Adipocyte (in vitro differentiated cells): ENCODE results near the gene MED27.

Source experiments
- DNase-seq: peaks from one replicate; pipeline ENCODE4 v3.0.0-alpha.2; 2015; ENCODE audit warnings: low read depth
- H3K27me3 ChIP-seq: replicated peaks from 2 replicates; pipeline ENCODE4 v1.7.0; 2013; ENCODE audit warnings: mild to moderate bottlenecking, low read length, moderate library complexity; ENCODE audit not compliant: control insufficient read depth, insufficient read depth
- H3K36me3 ChIP-seq: 2 replicates; pipeline ENCODE4 v1.7.0; 2013; ENCODE audit warnings: low read length, mild to moderate bottlenecking, moderate library complexity; ENCODE audit not compliant: control insufficient read depth, insufficient read depth, severe bottlenecking
- H3K4me1 ChIP-seq: 2 replicates; pipeline ENCODE4 v1.7.0; 2013; ENCODE audit warnings: mild to moderate bottlenecking, low read length, moderate library complexity; ENCODE audit not compliant: control insufficient read depth, insufficient read depth
- H3K4me3 ChIP-seq: 2 replicates; pipeline ENCODE4 v1.7.0; 2013; ENCODE audit warnings: mild to moderate bottlenecking, low read length, moderate library complexity
- H3K9ac ChIP-seq: 2 replicates; pipeline ENCODE4 v1.7.0; 2013; ENCODE audit warnings: mild to moderate bottlenecking, low read length, moderate library complexity
- H3K9me3 ChIP-seq: 2 replicates; pipeline ENCODE4 v1.7.0; 2013; ENCODE audit warnings: mild to moderate bottlenecking, low read length, moderate library complexity; ENCODE audit not compliant: control insufficient read depth

Gene MED27

GRCh38 chr9:131826053-131826452 lies 253.6 kb downstream of the MED27 start:
- DNase-seq = no peak
- no peak overlapping the region for H3K9ac ChIP-seq
- H3K4me3 ChIP-seq = no peak overlapping the region
- H3K36me3 ChIP-seq = no peaks in the 10 kb centered on the region
- H3K9me3 ChIP-seq = peaks cover 6% of the 10 kb centered on the region
- H3K4me1 ChIP-seq = no peaks in the 10 kb centered on the region
- peaks cover 65% of the 10 kb centered on the region for H3K27me3 ChIP-seq

GRCh38 chr9:131824953-131825495 lies 254.6 kb downstream of the MED27 start:
- Histone ChIP-seq H3K9ac (no peak overlapping the region), H3K4me3 (no peak overlapping the region), H3K9me3 (peaks cover 6% of the 10 kb centered on the region), H3K36me3 (no peaks in the 10 kb centered on the region), H3K4me1 (no peaks in the 10 kb centered on the region), H3K27me3 (peaks cover 73% of the 10 kb centered on the region)
- no peak for DNase-seq

GRCh38 chr9:131824155-131824594 lies 255.5 kb downstream of the MED27 start:
- Histone ChIP-seq H3K9ac (no peak overlapping the region), H3K36me3 (no peaks in the 10 kb centered on the region), H3K4me3 (no peak overlapping the region), H3K4me1 (no peaks in the 10 kb centered on the region), H3K9me3 (peaks cover 6% of the 10 kb centered on the region), H3K27me3 (peaks cover 75% of the 10 kb centered on the region)
- DNase-seq = no peak

GRCh38 chr9:131823701-131824146 lies 255.9 kb downstream of the MED27 start:
- H3K27me3 ChIP-seq = peaks cover 75% of the 10 kb centered on the region
- H3K4me3 ChIP-seq = no peak overlapping the region
- peaks cover 6% of the 10 kb centered on the region for H3K9me3 ChIP-seq
- H3K36me3 ChIP-seq = no peaks in the 10 kb centered on the region
- no peak overlapping the region for H3K9ac ChIP-seq
- DNase-seq = no peak
- H3K4me1 ChIP-seq = no peaks in the 10 kb centered on the region

GRCh38 chr9:131818089-131818488 lies 261.6 kb downstream of the MED27 start:
- Histone ChIP-seq H3K4me1 (no peaks in the 10 kb centered on the region), H3K36me3 (no peaks in the 10 kb centered on the region), H3K9ac (no peak overlapping the region), H3K9me3 (no peaks in the 10 kb centered on the region), H3K4me3 (no peak overlapping the region), H3K27me3 (peaks cover 73% of the 10 kb centered on the region)
- no peak for DNase-seq

GRCh38 chr9:131817627-131818026 lies 262.0 kb downstream of the MED27 start:
- Histone ChIP-seq H3K27me3 (peaks cover 72% of the 10 kb centered on the region), H3K9me3 (no peaks in the 10 kb centered on the region), H3K9ac (no peak overlapping the region), H3K36me3 (no peaks in the 10 kb centered on the region), H3K4me3 (no peak overlapping the region), H3K4me1 (no peaks in the 10 kb centered on the region)
- no peak for DNase-seq

GRCh38 chr9:131817073-131817472 lies 262.6 kb downstream of the MED27 start:
- Histone ChIP-seq H3K9me3 (no peaks in the 10 kb centered on the region), H3K4me3 (no peak overlapping the region), H3K27me3 (peaks cover 77% of the 10 kb centered on the region), H3K9ac (no peak overlapping the region), H3K4me1 (no peaks in the 10 kb centered on the region), H3K36me3 (no peaks in the 10 kb centered on the region)
- no peak for DNase-seq

GRCh38 chr9:131815970-131816873 lies 263.4 kb downstream of the MED27 start:
- Histone ChIP-seq H3K9ac (no peak overlapping the region), H3K4me1 (no peaks in the 10 kb centered on the region), H3K4me3 (no peak overlapping the region), H3K9me3 (no peaks in the 10 kb centered on the region), H3K36me3 (no peaks in the 10 kb centered on the region), H3K27me3 (peaks cover 77% of the 10 kb centered on the region)
- no peak for DNase-seq

- H3K9ac ChIP-seq = no peak overlapping the region
- no peaks in the 10 kb centered on the region for H3K4me1 ChIP-seq
- DNase-seq = no peak
- H3K27me3 ChIP-seq = peaks cover 72% of the 10 kb centered on the region
- H3K36me3 ChIP-seq = no peaks in the 10 kb centered on the region
- no peaks in the 10 kb centered on the region for H3K9me3 ChIP-seq
- H3K4me3 ChIP-seq = no peak overlapping the region
These were observed 265.0 kb downstream of the MED27 start for GRCh38 chr9:131814707-131815106.

GRCh38 chr9:131813116-131813515 lies 266.6 kb downstream of the MED27 start:
- no peaks in the 10 kb centered on the region for H3K9me3 ChIP-seq
- no peaks in the 10 kb centered on the region for H3K36me3 ChIP-seq
- no peaks in the 10 kb centered on the region for H3K4me1 ChIP-seq
- no peak for DNase-seq
- peaks cover 77% of the 10 kb centered on the region for H3K27me3 ChIP-seq
- no peak overlapping the region for H3K4me3 ChIP-seq
- H3K9ac ChIP-seq = no peak overlapping the region

GRCh38 chr9:131812116-131812790 lies 267.4 kb downstream of the MED27 start:
- Histone ChIP-seq H3K27me3 (peaks cover 77% of the 10 kb centered on the region), H3K36me3 (no peaks in the 10 kb centered on the region), H3K9me3 (no peaks in the 10 kb centered on the region), H3K4me3 (no peak overlapping the region), H3K9ac (no peak overlapping the region), H3K4me1 (no peaks in the 10 kb centered on the region)
- no peak for DNase-seq
